OCI-LY1 (cell line): ENCODE results near the gene METRN.

ENCODE experiments used
- CTCF ChIP-seq: fragments of 200-600 bp; sonication (generic), shearing (Covaris generic); IDR thresholded peaks from 2 replicates; pipeline ENCODE4 v1.5.1; 2017; ENCODE audit warnings: mild to moderate bottlenecking, antibody characterized with exemption, low read length, moderate library complexity, mixed read lengths
- EZH2 ChIP-seq: fragments of 200-600 bp; sonication (generic), shearing (Covaris generic); IDR thresholded peaks from 2 replicates; pipeline ENCODE4 v1.8.0; 2017; ENCODE audit warnings: borderline replicate concordance, mixed run types, mild to moderate bottlenecking, antibody characterized with exemption, low read length, moderate library complexity, mixed read lengths

DNA sequence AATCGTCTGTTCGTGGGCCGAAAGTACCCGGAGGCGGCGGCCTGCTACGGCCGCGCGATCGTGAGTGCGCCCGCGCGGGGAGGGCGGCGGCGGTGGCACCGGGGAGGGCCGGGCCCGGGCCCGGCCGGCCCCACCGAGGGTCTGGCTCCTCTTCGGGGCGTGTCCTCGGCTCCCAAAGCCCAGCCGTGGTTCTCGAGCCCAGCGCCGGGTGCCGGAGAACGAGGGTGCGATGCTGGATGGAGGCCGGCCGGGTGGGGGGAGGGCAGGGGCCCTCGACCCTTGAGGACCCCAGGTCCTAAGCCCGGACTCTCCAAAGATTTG is 34.3 kb upstream of the METRN start:
- TF ChIP-seq CTCF, result no peak
- TF ChIP-seq EZH2, result no peak
